Left ventricle myocardium inferior (tissue), 1 donor: Measurements from ENCODE around the gene KCNS3. TPM values are rescaled to one million over a fixed set of nuclear protein-coding genes. Genes with fewer than 3 reads are reported as not detected.

Experiments used
- DNase-seq: peaks from one replicate; pipeline ENCODE4 v3.0.0-alpha.2; 2020
- H3K27ac ChIP-seq: fragments of 200-600 bp; replicated peaks from 2 replicates; pipeline ENCODE4 v1.8.0; 2021
- H3K27me3 ChIP-seq: fragments of 200-600 bp; 2 replicates; pipeline ENCODE4 v1.8.0; 2021; ENCODE audit warnings: low read depth
- H3K36me3 ChIP-seq: fragments of 200-600 bp; 2 replicates; pipeline ENCODE4 v1.8.0; 2021
- H3K4me1 ChIP-seq: fragments of 200-600 bp; 2 replicates; pipeline ENCODE4 v1.8.0; 2021
- H3K4me3 ChIP-seq: fragments of 200-600 bp; 2 replicates; pipeline ENCODE4 v1.8.0; 2021; ENCODE audit warnings: mild to moderate bottlenecking, moderate library complexity
- H3K9me3 ChIP-seq: fragments of 200-600 bp; replicated peaks from 2 replicates; pipeline ENCODE4 v1.8.0; 2021
- intact Hi-C: fragments of 100-400 bp; cut with micrococcal nuclease; formaldehyde crosslinking; loops from one replicate; pipeline ENCODE4 v1.11.0; 2022
- total RNA-seq: library from RNA; stranded (reverse); fragmentation: NEBNext Ultra II Directional; extraction: Animal tissue kit (Norgen Biotek cat#: 25700); gene quantifications from one replicate; pipeline ENCODE4 v1.2.1, GENCODE V29; 2021
- TF ChIP-seq, protein P1 (sequence below): fragments of 200-600 bp; IDR thresholded peaks from 2 replicates; pipeline ENCODE4 v1.8.0; 2021; ENCODE audit warnings: antibody characterized with exemption, mild to moderate bottlenecking, borderline replicate concordance
- donor health status: DM: no; HTN: yes; CAD: no; lungs with severe emphysema.

The KCNS3 gene
- total RNA-seq, 1 donor from 2014 or later = 4.0 TPM

DNA sequence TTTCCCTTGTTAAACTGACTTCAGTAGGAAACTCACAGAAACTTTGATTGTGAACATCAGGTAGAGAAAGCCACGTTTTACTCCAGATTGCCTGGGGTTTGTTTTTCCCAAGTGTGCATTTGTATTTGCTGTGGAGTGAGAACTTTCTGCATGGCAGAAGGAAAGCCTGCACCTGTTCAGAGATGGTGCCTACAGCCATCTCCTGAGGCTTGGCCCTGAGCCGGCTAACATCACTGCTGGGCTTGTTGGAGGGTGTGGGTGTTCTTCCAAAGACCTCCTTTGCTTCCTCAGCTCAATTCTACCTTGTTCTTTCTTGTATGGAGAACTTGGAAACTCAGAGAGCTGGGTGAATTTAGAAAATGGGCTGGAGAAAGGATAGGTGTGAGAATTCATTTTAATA lies 16.1 kb downstream of the KCNS3 start:
- intact Hi-C loops = no loop called here
- Histone ChIP-seq H3K4me1 (no peaks in the 10 kb centered on the region), H3K4me3 (no peak overlapping the region), H3K36me3 (no peaks in the 10 kb centered on the region), H3K27ac (no peak overlapping the region), H3K9me3 (peaks cover 36% of the 10 kb centered on the region), H3K27me3 (no peaks in the 10 kb centered on the region)
- TF ChIP-seq, protein P1, sequence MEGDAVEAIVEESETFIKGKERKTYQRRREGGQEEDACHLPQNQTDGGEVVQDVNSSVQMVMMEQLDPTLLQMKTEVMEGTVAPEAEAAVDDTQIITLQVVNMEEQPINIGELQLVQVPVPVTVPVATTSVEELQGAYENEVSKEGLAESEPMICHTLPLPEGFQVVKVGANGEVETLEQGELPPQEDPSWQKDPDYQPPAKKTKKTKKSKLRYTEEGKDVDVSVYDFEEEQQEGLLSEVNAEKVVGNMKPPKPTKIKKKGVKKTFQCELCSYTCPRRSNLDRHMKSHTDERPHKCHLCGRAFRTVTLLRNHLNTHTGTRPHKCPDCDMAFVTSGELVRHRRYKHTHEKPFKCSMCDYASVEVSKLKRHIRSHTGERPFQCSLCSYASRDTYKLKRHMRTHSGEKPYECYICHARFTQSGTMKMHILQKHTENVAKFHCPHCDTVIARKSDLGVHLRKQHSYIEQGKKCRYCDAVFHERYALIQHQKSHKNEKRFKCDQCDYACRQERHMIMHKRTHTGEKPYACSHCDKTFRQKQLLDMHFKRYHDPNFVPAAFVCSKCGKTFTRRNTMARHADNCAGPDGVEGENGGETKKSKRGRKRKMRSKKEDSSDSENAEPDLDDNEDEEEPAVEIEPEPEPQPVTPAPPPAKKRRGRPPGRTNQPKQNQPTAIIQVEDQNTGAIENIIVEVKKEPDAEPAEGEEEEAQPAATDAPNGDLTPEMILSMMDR = no peak
- DNase-seq = no peak

DNA sequence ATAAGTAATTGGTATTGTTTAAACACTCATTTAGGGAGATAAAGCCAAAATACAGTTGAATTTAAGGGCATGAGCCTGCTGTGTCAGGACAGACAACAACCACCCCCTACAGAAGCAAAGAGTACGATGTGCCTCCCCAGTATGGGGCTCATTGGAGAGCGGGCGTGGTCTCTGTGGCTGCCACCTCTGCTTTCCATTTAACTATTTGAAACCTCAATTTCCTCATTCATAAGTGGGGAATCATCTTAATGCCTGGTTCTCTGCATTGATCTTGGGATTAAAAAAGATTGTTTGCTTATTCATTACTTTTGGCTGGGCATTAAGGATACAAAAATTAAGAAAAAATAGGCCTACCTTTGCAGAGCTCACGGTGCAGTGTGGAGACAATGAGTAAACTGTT lies 21.4 kb downstream of the KCNS3 start:
- Histone ChIP-seq H3K27ac (no peak overlapping the region), H3K9me3 (peaks cover 13% of the 10 kb centered on the region), H3K4me1 (no peaks in the 10 kb centered on the region), H3K36me3 (no peaks in the 10 kb centered on the region), H3K4me3 (no peak overlapping the region), H3K27me3 (no peaks in the 10 kb centered on the region)
- TF ChIP-seq, protein P1 = no peak
- no peak for DNase-seq
- intact Hi-C loops = no loop called here

DNA sequence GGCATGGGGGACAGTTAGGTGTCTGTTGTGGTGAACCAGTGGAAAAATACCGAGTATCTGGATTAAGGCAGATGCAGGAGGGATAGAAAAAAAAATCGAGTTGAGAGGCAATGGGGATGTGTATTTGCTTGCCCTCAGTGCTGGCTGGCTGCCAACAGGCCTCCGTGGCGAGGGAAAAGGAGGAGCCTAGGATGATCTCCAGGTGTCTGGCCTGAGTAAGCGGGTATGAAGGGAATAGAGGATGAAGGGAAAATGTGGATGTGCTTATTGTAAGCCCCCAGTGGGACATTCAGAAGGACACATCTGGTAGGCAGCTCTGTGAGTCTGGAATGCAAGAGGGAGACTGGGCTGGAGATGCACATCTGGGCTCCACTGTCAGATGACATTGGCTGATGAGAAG lies 22.8 kb downstream of the KCNS3 start:
- H3K4me1 ChIP-seq = no peaks in the 10 kb centered on the region
- peaks cover 13% of the 10 kb centered on the region for H3K9me3 ChIP-seq
- H3K36me3 ChIP-seq = no peaks in the 10 kb centered on the region
- H3K27ac ChIP-seq = no peak overlapping the region
- peak; percentile 32 for DNase-seq
- intact Hi-C loops = no loop called here
- TF ChIP-seq, protein P1 = no peak
- H3K27me3 ChIP-seq = no peaks in the 10 kb centered on the region
- no peak overlapping the region for H3K4me3 ChIP-seq

DNA sequence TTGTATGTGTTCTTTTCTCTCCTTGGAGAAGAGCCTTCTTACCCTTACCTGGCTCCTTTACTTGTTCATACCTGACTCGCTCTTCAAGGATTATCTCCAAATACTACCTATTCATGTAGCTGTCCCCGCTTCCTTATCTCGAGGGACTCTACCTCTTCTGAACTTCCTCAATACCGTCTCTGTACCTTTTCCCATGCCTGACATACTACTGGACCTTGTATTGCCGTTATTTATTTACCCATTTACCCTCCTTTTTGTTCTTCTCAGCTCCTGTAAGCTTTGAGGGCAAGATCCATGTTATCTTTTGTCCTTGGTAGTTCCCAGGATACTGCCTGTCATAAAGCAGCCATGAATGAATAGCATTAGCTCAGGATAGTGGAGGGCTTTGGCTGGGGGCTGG lies 32.5 kb downstream of the KCNS3 start:
- H3K9me3 ChIP-seq = peaks cover 5% of the 10 kb centered on the region
- H3K4me3 ChIP-seq = no peak overlapping the region
- no peaks in the 10 kb centered on the region for H3K36me3 ChIP-seq
- no peaks in the 10 kb centered on the region for H3K27me3 ChIP-seq
- TF ChIP-seq, protein P1 = no peak
- H3K4me1 ChIP-seq = peaks cover 9% of the 10 kb centered on the region
- intact Hi-C loops = no loop called here
- H3K27ac ChIP-seq = no peak overlapping the region
- no peak for DNase-seq

DNA sequence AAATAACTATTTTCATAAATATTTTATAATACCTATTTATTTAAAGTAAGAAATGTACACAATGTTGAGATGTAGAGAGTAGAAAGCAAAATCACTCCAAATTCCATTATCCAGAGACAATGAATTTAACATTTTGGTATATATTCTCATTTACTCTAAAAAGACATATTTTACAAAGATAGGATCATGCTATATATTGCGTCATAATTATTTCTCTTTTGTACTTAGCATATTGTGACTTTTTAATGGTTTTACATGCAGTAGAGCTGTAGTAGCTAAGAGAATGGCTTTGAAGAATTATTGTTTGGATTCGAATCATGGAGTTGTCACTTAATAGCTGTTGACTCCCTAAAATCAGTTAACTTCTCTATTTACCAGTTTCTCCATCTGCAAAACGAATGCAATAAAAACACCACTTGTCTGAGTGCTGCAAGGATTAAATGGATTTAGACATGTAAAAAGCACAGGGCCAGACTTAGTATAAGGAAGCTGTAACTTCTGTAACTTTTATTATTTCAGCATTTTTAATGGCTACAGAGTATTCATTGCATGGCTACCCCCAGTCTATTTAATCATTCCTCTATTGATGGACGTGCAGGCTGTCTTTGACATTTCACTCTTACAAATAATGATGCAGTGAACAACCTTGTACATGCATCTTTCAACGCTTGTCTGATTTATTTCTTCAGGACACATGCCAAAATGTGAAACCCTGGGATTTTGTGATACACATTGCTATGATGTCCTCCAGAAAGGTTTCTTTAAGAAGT lies 33.2 kb downstream of the KCNS3 start:
- no peaks in the 10 kb centered on the region for H3K36me3 ChIP-seq
- H3K9me3 ChIP-seq = peaks cover 5% of the 10 kb centered on the region
- no peaks in the 10 kb centered on the region for H3K27me3 ChIP-seq
- peaks cover 15% of the 10 kb centered on the region for H3K4me1 ChIP-seq
- H3K4me3 ChIP-seq = no peak overlapping the region
- intact Hi-C loops = no loop called here
- no peak overlapping the region for H3K27ac ChIP-seq
- no peak for DNase-seq
- TF ChIP-seq, protein P1 = no peak
